ENCODE measurements around the gene ADGRV1. TPM values are rescaled to one million over a fixed set of nuclear protein-coding genes. Genes with fewer than 3 reads are reported as not detected.

Gene ADGRV1
- polyA plus RNA-seq, 1 of the 3 experiments (the other 2 are of a cell fraction), result 0.23 TPM

- TF ChIP-seq, protein P1, sequence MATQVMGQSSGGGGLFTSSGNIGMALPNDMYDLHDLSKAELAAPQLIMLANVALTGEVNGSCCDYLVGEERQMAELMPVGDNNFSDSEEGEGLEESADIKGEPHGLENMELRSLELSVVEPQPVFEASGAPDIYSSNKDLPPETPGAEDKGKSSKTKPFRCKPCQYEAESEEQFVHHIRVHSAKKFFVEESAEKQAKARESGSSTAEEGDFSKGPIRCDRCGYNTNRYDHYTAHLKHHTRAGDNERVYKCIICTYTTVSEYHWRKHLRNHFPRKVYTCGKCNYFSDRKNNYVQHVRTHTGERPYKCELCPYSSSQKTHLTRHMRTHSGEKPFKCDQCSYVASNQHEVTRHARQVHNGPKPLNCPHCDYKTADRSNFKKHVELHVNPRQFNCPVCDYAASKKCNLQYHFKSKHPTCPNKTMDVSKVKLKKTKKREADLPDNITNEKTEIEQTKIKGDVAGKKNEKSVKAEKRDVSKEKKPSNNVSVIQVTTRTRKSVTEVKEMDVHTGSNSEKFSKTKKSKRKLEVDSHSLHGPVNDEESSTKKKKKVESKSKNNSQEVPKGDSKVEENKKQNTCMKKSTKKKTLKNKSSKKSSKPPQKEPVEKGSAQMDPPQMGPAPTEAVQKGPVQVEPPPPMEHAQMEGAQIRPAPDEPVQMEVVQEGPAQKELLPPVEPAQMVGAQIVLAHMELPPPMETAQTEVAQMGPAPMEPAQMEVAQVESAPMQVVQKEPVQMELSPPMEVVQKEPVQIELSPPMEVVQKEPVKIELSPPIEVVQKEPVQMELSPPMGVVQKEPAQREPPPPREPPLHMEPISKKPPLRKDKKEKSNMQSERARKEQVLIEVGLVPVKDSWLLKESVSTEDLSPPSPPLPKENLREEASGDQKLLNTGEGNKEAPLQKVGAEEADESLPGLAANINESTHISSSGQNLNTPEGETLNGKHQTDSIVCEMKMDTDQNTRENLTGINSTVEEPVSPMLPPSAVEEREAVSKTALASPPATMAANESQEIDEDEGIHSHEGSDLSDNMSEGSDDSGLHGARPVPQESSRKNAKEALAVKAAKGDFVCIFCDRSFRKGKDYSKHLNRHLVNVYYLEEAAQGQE (IDR thresholded peaks at IDR 0.05; ENCODE audit: low read depth, low read length), result no peak
- no peak for TF ChIP-seq PBX3 (IDR thresholded peaks at IDR 0.05)
- no peak for TF ChIP-seq SIN3A (IDR thresholded peaks at IDR 0.05; ENCODE audit: borderline replicate concordance, low read depth, low read length)
Observed at GRCh38 chr5:90962481-90962880, 403.9 kb downstream of the ADGRV1 start (continued).

- Histone ChIP-seq H3K27me3 (ENCODE audit: insufficient read depth) (no peaks in the 10 kb centered on the region), H3K79me2 (ENCODE audit: insufficient read depth) (no peaks in the 10 kb centered on the region), H2AFZ (ENCODE audit: low read depth) (no peak overlapping the region), H3K9me3 (no peaks in the 10 kb centered on the region), H3K27ac (ENCODE audit: low read depth in 2 of 2, low read length in 1 of 2) (no peak overlapping the region; a peak in 1 of 4 replicates), H3K4me3 (ENCODE audit: low read depth in 2 of 2, low read length in 1 of 2) (no peak overlapping the region), H3K36me3 (replicated peaks in 1 of 2; ENCODE audit: control insufficient read depth in 1 of 2, insufficient read depth in 2 of 2, low read length in 1 of 2) (no peaks in the 10 kb centered on the region), H3K9ac (no peak overlapping the region), H3K9me2 (no peaks in the 10 kb centered on the region), H3F3A (replicated peaks; ENCODE audit: insufficient read depth) (peaks cover 4% of the 10 kb centered on the region), H3K4me2 (no peak overlapping the region), H4K20me1 (ENCODE audit: insufficient read depth) (no peaks in the 10 kb centered on the region), H3K4me1 (ENCODE audit: control insufficient read depth in 1 of 2, insufficient read depth in 2 of 2, low read depth in 1 of 2, low read length in 1 of 2) (peaks cover 0 to 11% of the 10 kb centered on the region in 2 experiments; a peak in 2 of 4 replicates)
- TF ChIP-seq RXRA (IDR thresholded peaks at IDR 0.05; ENCODE audit: borderline replicate concordance, low read depth) (no peak), GATA2 (CRISPR knock-in tag; IDR thresholded peaks at IDR 0.05) (no peak), CHD2 (IDR thresholded peaks at IDR 0.05; ENCODE audit: low read length, partially characterized antibody) (no peak), PBX3 (IDR thresholded peaks at IDR 0.05) (no peak), MEF2A (IDR thresholded peaks at IDR 0.05; ENCODE audit: borderline replicate concordance, low read depth) (no peak), SMC3 (IDR thresholded peaks at IDR 0.05; ENCODE audit: low read depth, low read length) (no peak), CTCF (IDR thresholded peaks at IDR 0.05) (no peak), IRF3 (IDR thresholded peaks at IDR 0.05; ENCODE audit: low read depth, low read length) (no peak), POLR2AphosphoS5 (IDR thresholded peaks at IDR 0.05; ENCODE audit: low read depth, low read length) (no peak), EP300 (IDR thresholded peaks at IDR 0.05; ENCODE audit: borderline replicate concordance in 1 of 2, low read depth in 1 of 2, low read length in 1 of 2) (no peak), FOXJ3 (CRISPR knock-in tag; IDR thresholded peaks at IDR 0.05) (no peak), FOSL2 (IDR thresholded peaks at IDR 0.05; ENCODE audit: borderline replicate concordance, low read depth) (no peak)
- TF ChIP-seq, protein P2, sequence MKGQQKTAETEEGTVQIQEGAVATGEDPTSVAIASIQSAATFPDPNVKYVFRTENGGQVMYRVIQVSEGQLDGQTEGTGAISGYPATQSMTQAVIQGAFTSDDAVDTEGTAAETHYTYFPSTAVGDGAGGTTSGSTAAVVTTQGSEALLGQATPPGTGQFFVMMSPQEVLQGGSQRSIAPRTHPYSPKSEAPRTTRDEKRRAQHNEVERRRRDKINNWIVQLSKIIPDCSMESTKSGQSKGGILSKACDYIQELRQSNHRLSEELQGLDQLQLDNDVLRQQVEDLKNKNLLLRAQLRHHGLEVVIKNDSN (IDR thresholded peaks at IDR 0.05; ENCODE audit: borderline replicate concordance, low read depth), result no peak
- POLR2A ChIA-PET, result no interaction called here
- WGBS (ENCODE audit: low lambda C conversion rate), result 74% methylated on average over 7 of the region's 7 CpGs
- DNase-seq, result no peak
- CTCF ChIA-PET, result interaction anchor here (1.3 kb wide), 1 partner anchor 162 kb away, joined by 3 read pairs; no protein-coding TSS in a partner anchor
Observed at GRCh38 chr5:90965110-90965685, 406.6 kb downstream of the ADGRV1 start.

All from SK-N-SH (cell line).